ENCODE data around the gene C2CD5.
A peak's percentile ranks its signal among the peaks of the same experiment; 100 is the strongest.

The C2CD5 gene

DNA sequence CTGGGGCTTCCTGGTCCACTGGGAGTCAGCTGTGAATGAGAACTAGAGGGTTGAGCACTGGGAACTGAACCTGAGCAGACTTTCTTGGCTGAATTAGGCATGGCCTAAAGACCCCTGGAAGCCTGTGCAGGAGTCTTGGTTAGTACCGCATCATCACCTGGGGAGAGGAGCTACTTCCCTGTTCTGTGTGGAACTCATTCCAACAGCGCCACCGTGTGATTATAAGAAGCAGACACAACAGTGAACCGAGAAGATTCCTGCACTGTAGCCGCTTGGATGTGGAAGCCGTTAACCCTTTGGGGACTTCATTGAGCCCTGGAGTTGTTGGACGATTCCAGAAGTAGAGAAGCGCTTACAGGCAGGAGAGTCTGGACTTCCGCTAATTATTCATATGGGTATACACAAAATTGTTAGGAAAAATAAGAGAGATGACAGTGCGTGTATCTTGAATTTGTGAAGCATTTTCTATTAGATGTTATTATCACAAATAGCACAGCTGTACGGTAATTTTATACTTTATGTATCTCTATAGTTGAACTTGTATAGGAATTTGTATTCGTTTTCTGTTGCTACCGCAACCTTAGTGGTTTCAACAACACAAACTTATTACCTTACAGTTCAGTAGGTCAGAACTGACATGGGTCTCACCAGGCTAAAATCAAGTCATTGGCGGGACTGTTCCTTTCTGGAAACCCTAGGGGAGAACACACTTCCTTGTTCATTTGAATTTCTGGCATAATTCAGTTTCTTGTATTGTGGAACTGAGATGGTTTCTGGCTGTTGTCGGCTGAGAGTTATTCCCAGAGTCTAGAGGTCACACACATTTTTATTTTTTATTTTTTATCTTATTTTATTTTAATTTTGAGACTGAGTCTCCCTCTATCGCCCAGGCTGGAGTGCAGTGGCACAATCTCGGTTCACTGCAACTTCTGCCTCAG is 100.7 kb downstream of the C2CD5 start:
- no peak for TF ChIP-seq POLR2A (IDR thresholded peaks at IDR 0.05; ENCODE audit: low read length)
- no peak for TF ChIP-seq GATA1 (IDR thresholded peaks at IDR 0.05; ENCODE audit: low read depth, low read length)
- peak; percentile 83 to 84 for DNase-seq

DNA sequence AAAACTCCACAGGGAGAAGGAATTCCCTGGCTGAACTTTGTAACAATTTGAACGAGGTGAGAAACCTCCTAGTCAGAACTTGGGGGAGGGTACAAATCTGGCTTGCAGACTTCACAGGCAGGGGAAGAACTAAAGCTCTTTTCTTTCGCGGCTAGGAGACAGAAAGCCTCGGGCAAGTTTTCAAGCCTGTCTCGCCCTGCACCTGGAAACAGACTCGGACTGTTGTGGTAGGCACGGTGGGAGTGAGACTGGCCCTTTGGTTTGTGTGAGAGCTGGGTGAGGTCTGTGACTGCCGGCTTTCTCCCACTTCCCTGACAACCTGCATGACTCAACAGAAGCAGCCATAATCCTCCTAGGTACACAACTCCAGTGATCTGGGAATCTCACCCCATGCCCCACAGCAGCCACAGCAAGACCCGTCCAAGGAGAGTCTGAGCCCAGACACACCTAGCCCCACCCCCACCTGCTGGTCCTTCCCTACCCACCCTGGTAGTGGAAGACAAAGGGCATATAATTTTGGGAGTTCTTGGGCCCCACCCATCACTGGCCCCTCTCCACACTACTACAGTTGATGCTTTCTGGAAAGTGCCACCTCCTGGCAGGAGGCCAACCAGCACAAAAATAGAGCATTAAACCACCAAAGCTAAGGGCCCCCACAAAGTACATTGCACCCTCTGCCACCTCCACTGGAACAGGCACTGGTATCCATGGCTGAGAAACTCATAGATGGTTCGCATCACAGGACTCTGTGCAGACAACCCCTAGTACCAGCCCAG is 107.1 kb downstream of the C2CD5 start:
- no peak for DNase-seq

DNA sequence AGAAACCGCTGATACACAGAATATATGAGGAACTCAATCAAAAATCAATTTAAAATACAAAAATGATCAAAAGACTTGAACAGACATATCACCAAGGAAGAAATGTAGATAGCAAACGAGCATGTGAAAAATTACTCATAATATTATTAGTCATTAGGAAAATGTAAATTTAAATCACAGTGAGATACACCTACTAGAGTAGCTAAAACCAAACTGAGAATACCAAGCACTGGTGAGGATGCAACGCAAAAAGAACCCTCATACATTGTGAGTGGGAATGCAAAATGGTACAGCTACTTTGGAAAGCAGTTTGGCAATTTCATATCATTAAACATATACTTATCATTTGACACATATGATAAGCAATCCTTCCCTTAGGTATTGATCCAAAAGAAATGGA is 108.8 kb downstream of the C2CD5 start:
- no peak for DNase-seq
- TF ChIP-seq GATA1 (IDR thresholded peaks at IDR 0.05; ENCODE audit: low read depth, low read length) (no peak), POLR2A (IDR thresholded peaks at IDR 0.05; ENCODE audit: low read length) (no peak)

More for the DNA sequence above, 107.1 kb downstream of the C2CD5 start:
- TF ChIP-seq POLR2A (IDR thresholded peaks at IDR 0.05; ENCODE audit: low read length) (no peak), GATA1 (IDR thresholded peaks at IDR 0.05; ENCODE audit: low read depth, low read length) (no peak)

DNA sequence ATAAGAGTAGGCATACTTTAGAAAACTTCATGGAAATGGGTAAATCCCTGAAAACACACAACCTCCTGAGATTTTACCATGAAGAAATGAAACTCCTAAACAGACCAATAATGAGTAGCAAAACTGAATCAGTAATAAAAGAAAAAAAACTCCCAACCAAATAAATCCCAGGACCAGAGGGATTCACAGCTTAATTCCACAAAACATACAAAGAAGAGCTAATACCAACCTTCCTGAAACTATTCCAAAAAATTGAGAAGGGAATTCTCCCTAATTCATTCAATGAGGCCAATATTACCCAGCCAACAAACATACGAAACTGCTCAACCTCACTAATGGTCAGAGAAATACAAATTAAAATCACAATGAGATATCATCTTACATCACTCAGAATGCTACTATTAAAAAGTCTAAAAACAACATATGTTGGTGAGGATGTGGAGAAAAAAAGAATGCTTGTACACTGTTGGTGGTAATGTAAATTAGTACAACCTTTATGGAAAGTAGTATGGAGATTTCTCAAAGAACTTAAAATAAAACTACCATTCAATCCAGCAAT is 112.6 kb downstream of the C2CD5 start:
- TF ChIP-seq POLR2A (IDR thresholded peaks at IDR 0.05; ENCODE audit: low read length), result no peak
- no peak for TF ChIP-seq GATA1 (IDR thresholded peaks at IDR 0.05; ENCODE audit: low read depth, low read length)
- no peak for DNase-seq

DNA sequence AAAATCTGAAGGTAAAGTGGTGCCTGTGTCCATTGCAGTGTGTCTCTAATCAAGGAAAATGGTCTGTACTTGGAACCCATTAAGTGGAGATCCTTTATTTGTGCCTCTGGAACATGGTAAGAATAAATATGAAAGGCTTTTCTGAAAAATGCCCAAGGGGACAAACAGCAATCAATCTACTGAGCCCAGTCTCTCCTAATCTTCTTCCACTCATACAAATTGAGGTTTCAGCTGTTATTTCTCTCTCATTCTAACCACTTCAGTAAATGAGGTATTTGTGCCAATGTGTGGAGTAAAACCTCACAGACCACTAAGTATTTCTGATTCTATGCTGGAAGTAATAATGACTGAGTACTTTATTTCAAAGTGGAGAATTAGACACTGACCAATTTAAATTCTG is 127.5 kb downstream of the C2CD5 start:
- TF ChIP-seq POLR2A (IDR thresholded peaks at IDR 0.05; ENCODE audit: low read length) (no peak), GATA1 (IDR thresholded peaks at IDR 0.05; ENCODE audit: low read depth, low read length) (no peak)
- DNase-seq, result no peak

DNA sequence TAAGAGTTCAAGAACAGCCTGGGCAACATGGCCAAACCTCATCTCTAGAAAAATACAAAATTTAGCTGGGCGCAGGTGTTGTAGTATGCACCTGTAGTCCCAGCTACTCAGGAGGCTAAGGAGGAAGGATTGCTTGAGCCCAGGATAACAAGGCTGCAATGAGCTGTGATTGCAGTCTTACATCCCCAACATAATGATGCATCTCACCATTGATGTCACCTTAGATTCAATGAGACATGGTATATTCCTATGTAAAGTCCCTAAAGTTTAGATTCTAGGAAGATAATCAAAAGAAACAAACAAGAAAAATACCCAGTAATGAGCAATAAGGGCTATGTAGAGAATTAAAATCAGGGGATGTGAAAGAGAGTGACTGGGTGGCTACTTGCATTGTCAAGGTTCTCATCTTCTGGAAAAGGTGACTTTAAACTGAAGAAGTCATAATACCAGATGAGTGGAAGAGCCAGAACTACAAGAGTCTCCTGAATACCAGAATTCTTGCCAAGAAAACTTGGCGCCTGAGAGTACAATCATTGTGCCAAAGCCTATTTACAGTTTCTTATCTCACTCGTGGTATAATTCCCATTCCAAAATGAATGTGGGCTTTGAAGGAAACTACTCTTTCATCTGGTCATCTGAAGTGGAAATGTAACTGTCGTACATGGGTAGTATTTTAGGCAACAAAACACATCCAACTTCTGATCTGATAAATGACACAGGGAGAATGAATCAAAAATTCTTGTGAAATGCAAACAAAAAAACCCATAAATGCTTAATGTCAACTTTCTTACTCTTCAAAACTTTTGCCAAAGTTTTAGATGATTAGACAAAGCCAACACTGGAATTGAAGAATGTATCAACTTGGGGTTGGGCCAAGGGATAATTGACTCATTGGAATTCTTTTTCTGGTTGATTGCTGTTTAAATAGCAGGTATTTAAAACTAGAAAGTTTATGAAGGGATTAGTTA is 128.7 kb downstream of the C2CD5 start:
- DNase-seq, result no peak
- no peak for TF ChIP-seq GATA1 (IDR thresholded peaks at IDR 0.05; ENCODE audit: low read depth, low read length)

DNA sequence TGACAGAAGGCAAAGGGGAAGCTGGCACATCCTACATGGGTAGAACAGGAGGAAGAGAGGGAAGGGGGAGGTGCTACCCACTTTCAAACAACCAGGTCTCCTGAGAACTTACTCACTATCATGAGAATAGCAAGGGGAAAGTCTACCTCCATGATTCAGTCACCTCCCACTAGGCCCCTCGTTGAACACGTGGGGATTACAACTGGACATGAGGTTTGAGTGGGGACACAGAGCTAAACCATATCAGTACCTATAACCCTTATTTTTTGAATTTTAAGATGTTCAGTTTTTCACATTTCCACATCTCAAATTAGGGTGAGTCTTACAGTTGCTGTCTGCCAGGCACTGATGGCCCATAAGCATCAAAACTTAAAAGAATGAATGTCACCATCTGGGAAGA is 129.6 kb downstream of the C2CD5 start:
- TF ChIP-seq POLR2A (IDR thresholded peaks at IDR 0.05; ENCODE audit: low read length) (no peak), GATA1 (IDR thresholded peaks at IDR 0.05; ENCODE audit: low read depth, low read length) (no peak)
- no peak for DNase-seq

DNA sequence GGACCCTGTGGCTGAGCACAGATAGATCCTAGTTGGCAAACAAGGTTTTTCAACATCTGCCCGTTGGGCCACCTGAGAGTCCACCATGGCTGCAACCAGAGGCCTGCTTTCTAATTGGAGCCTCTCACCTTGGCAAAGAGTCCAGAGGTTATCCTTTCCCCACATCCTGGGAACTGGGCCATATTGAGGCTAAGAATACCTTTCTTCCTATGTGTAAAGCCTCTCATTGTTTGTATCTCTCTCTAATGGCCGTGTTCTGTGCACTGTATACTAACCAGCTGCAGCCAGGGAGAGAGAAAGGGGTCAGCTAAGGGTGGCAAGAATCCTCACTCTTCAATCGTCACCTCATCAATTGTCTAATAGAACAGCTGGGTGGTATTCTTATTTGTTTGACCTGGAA is 130.8 kb downstream of the C2CD5 start:
- DNase-seq, result no peak
- TF ChIP-seq POLR2A (IDR thresholded peaks at IDR 0.05; ENCODE audit: low read length) (no peak), GATA1 (IDR thresholded peaks at IDR 0.05; ENCODE audit: low read depth, low read length) (no peak)

DNA sequence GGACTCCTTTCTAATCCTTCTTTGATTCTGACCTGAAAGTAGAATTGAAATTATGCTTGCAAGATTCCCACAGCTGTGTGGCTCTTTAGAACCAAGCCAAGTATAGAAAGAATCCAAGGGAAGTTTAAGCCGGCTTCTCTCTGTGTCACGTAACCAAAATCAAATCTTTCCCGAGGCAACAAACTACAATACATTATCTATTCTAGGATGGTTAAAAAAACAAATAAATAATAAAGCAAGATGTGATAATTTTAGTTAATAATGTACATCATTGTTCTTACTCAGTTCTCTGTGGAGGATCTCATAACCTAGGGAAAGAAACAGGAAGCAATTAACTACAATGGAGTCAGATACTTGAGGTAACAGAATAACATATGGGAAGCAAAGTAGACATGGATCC is 131.8 kb downstream of the C2CD5 start:
- DNase-seq, result no peak
- no peak for TF ChIP-seq POLR2A (IDR thresholded peaks at IDR 0.05; ENCODE audit: low read length)
- no peak for TF ChIP-seq GATA1 (IDR thresholded peaks at IDR 0.05; ENCODE audit: low read depth, low read length)

DNA sequence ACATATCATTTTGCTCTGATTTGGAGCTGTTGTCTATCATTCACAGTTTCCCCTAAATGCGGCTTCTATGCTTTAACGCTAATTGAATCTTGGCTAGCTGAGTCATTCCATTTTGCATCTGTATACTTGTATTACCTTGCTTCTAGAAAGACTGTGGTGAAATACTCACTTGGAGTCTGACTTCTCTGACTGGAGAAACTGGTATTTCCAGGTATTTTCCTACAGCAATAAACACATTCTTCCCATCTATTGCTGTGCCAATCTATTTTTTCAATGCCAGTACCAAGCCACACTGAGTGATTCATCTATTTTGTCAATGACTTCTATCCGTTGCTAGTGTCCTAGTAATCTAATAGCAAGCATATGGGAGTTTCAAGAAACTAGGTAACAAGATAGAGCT is 133.9 kb downstream of the C2CD5 start:
- no peak for DNase-seq
- no peak for TF ChIP-seq POLR2A (IDR thresholded peaks at IDR 0.05; ENCODE audit: low read length)
- no peak for TF ChIP-seq GATA1 (IDR thresholded peaks at IDR 0.05; ENCODE audit: low read depth, low read length)

DNA sequence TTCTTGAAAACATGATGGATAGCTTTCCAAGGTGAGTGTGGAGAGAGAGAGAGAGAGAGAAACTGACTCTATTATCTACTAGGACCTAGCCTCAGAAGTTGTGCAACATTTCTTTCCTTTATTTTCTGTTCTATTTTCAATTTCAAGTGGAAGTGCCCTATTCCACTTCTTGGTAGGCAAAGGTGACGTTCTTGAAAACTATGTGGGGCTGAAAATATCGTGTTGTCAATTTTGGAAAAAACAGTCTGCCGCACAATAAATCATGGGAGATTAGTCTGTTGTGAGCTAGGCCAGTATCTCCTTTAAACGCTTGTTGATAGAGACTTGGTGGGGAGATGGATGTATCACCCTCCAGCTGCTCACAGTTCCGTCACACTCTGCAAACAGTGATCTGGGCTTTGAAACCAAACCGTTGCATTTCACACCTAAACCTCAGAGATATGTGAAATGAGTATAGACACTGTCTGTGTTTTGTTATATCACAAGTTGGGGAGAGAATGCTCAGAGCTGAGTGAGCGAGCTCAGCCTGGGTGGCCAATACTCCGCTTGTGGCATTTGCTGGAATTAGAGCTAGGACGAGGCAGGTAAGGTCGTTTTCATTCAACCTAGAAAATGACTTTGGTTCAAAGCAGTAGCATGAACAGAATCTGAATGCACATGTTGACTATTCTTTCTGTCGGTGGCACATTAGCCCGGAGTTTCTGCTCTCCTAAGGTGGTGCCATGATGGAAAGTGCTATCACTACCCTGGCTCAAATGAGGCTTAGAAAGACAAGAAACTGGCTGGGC is 134.8 kb downstream of the C2CD5 start:
- DNase-seq, result no peak
- TF ChIP-seq POLR2A (IDR thresholded peaks at IDR 0.05; ENCODE audit: low read length), result no peak
- no peak for TF ChIP-seq GATA1 (IDR thresholded peaks at IDR 0.05; ENCODE audit: low read depth, low read length)

DNA sequence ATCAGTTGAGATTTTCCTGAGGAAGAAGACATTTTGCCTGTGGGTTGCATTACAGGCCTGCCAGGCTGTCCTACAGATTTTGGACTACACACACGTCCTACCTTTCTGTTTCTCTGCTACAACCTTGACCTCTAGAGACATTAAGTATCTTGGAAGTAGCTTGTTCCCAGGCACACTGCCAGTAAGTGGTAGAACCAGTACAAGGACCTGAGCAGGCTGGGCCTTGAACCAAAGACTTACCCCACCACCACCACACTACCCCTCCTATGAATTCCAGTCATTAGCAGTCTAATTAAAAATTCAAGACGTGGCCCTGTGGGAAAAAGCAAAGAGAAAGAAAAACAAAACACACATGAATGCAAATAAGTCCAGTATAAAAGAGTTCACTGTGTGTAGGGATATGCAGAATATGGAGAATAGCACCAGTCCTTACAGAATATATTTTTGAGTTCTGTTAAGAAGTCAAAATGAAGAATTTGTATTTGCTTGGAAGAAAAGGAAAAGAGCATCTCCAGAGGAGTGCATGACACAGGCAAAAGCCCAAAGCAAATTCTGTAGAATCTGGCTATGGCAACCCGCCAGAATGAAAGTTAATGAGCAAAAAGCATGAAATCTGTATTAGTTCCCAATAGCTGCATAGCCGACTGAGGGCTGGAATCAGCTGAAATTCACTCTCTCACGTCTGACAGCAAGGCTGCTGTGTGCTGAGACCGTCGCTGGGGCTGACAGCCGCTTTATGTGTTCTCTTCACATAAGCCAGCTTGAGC is 135.5 kb downstream of the C2CD5 start:
- TF ChIP-seq POLR2A (IDR thresholded peaks at IDR 0.05; ENCODE audit: low read length) (no peak), GATA1 (IDR thresholded peaks at IDR 0.05; ENCODE audit: low read depth, low read length) (no peak)
- no peak for DNase-seq
